AG08395 (cell line): Measurements from ENCODE around the gene SLC6A13.
"Not testable (repeated sequence)": the region's sequence is repeated elsewhere in the genome, so short reads cannot be mapped to it uniquely, and the experiment has no call there.

Experiments used
- DNase-seq: peaks from one replicate; pipeline ENCODE4 v3.0.0; 2012; ENCODE audit warnings: mixed read lengths, low spot score

The SLC6A13 gene

GRCh38 chr12:233615-233968 is 29.0 kb downstream of the SLC6A13 start:
- no peak for DNase-seq

DNA sequence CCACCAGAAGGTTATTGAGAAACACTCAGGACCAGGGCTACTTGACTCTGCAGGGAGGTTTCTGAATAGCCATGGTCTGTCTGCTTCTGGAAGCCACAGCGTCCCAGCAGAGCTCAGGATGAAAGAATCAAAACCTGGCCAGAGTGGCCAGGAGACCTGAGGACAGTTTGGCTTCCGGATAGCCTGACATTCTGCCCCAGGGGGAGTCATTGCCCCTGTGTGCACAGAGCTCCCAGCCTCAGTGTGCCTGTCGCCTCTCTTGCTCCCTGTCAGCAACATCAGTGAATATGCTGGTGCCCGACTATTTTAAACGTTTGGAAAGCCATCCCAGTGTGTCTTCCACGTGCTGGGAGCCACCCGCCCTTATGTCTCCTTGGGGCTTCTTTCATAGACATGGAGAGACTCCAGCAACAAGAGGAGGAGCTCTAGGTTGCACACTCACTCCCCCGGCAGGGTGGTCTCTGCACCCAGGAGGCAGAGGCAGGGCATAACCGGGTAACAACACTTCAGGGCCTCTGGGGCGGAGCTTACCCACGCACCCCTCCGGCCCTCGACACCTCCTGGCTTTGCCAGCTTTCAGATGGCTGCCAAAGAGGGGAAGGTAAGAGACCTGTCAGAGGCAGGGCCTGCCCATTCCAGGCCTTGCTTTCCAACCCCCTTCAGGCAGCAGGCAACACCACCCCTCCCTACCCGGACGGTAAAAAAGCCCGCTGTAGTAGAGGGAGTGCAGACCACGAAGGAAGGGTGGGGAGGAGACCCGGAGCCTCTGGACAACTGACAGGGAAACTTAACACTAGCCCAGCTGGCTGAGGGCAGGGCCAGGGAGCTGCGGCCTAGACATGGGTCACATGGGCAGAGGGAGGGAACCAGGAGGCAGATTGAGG is 29.7 kb downstream of the SLC6A13 start:
- no peak for DNase-seq

- DNase-seq = no peak
Measured at GRCh38 chr12:230925-231671, 31.5 kb downstream of the SLC6A13 start.

GRCh38 chr12:229441-230191 is 33.0 kb downstream of the SLC6A13 start:
- no peak for DNase-seq

DNA sequence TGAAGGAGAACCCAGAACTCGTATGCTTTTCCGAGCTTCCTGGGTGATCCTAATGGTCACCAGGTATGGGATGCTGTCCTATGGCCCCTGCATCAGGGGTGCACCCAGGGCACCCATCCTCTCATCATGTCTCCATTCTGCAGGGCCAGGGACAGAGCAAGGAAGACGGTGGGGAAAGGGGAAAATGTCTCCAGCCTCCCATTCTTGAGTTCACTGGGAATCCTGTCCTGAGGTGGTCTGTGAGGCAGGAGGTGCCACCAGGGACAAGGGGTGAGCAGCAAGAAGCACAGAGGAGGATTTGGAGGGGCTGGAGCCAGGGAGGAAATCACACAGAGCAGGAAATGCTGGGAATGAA is 33.8 kb downstream of the SLC6A13 start:
- no peak for DNase-seq

GRCh38 chr12:227923-228845 is 34.5 kb downstream of the SLC6A13 start:
- no peak for DNase-seq

GRCh38 chr12:227286-227915 is 35.2 kb downstream of the SLC6A13 start:
- DNase-seq = no peak

DNA sequence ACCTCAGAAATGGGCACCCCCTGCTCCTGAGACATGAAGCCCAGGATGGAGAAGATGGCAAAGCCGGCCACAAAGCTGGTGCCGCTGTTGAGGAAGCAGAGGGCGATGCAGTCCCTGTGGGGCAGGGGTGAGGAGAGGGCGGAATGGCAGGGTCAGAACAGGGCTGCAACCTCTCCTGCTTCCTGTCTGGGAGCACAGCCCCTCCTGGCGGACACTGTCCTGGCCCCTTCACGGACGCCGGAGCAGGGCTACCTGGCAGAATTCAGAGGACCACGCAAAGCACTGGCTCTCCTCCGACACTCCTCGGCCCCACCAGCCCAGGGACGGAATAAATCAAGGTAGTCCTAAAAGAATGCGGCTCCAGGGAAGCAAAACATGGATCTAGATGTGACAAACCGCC is 36.2 kb downstream of the SLC6A13 start:
- no peak for DNase-seq

DNA sequence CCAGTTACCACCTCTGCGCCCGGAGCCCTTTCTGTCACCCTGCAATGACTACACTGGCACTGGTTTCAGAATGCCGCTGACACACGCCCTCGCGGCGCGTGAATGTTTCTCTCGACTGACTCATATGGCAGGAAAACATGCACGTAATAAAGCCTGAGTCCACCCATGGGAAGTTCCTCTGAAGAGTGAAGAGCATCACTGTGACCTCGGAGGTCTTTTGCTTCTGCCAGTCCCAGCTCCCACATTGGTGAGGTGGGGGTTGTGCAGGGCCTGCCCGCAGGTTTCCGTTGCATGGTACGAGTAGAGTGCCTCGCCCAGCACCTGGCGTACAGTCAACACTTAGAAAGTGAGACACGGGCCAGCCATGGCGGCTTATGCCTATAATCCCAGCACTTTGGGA is 37.6 kb downstream of the SLC6A13 start:
- no peak for DNase-seq

- no peak for DNase-seq
Measured at GRCh38 chr12:224330-224729, 38.3 kb downstream of the SLC6A13 start.

DNA sequence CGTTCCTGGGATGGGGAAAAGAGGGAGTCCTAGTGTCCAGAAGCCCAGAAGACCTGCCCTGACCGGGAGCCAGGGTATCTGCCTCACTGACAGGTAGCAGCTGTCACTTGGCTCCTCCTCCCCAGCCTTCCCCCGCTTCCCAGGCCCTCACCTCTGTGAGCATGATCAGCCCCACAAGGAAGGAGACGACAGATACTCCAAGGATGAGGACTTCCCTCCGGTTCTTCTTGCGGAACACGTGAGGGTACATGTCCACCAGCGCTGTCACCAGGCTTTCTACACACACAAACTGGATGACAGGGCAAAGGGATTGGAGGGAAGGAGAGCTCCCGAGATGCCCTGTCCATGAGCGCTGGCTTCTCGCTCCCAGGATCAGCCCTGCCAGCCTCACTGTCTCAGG is 38.8 kb downstream of the SLC6A13 start:
- DNase-seq = no peak

DNA sequence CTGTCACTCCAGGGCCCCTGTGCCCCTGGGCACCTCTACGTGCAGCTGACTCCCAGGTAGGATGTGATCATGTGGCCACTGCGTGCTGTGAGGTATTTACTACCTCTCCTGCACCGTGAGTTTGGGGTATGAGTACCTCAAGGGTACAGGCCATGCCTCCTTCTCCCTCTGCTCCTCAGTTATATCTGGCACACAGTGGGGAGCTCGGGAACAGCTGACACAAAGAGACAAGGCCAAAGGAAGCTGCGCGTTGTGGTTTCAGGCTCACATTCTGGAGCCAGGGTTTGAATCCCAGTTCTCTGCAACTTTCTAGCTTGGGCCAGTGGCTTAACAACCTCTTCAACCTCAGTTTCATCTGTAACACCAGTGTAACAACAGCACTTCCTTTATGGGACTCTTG is 40.9 kb downstream of the SLC6A13 start:
- no peak for DNase-seq

- DNase-seq = no peak
Measured at GRCh38 chr12:220946-221550, 41.6 kb downstream of the SLC6A13 start.

DNA sequence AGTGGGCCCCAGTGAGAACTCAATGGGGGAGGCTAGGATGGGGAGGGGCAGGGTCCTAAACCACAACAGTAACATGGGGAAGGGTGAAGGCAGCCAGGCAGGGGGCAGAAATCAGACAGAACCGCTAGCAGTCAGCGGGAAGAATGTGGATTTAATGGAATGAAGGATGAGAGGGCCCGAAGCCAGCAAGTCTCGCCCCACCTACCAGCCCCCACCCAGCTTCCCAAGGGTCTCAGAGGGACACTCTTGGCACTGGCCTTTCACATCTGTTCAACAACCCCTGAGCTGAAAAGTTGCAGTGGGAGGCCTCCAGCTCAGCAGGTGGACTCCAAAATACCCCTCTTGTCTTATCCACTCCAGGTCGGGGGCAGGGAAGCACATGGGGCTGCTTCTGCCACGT is 42.1 kb downstream of the SLC6A13 start:
- no peak for DNase-seq

GRCh38 chr12:219891-220352 is 42.7 kb downstream of the SLC6A13 start:
- DNase-seq = peak; percentile 66

DNA sequence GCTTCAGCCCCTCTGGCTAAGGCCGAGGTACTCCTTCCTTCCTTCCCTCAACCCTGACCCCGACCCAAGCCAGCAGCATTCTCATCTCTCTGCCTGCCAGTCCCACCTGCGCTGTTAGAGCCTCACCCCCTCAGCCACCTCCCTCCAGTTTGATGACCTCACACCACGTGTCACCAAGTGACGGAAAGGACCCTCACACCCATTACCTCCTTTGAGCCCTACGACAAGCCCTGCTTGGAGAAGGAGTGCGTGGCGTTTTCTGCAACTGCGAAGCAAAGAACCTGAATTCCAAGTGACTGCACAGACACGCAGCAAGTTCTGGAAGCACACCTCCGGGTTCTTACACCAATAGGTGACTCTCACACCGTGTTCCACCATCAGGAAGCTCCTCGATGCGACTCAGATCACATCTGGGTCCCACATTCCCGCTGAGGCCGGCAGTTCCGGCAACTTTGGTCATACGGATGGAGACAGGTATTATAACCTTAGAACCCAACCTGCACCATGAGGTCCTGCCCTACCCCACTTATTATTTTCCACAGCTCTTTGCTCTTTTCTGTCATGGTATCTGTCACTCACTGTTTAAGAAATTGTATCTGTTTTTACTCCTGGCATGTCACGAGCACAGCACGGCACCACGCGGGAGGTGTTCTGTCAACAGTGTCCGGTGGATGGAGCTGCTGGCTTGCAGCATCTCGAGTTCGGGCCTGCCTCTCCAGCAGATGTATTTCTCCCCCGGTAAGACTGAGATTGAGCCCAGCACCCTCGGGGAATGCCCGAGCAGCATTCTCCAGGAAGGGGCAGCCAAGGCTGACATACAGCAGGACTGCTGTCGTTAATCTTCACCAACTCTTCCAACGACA is 43.7 kb downstream of the SLC6A13 start:
- no peak for DNase-seq

DNA sequence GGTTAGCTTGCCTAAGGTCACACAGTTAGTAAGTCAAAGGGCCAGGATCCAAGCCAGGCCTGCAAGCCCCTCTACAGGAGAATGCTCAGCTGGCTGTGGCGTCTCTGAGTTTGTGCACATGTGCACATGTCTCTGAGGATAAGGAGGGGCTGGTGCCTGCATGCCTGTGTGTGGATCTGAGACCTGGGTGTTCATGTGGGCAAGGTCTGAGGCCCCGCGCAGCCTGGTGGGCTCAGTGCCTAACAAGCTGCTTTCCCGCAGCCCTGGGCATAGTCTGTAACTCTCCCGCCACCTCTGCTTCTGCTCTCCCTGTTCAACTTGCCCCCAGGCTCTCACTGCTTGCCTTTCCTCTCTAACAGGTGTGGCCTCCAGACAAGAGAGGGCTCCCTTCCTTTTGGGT is 44.4 kb downstream of the SLC6A13 start:
- no peak for DNase-seq

GRCh38 chr12:217029-217428 is 45.6 kb downstream of the SLC6A13 start:
- DNase-seq = not testable (repeated sequence)

DNA sequence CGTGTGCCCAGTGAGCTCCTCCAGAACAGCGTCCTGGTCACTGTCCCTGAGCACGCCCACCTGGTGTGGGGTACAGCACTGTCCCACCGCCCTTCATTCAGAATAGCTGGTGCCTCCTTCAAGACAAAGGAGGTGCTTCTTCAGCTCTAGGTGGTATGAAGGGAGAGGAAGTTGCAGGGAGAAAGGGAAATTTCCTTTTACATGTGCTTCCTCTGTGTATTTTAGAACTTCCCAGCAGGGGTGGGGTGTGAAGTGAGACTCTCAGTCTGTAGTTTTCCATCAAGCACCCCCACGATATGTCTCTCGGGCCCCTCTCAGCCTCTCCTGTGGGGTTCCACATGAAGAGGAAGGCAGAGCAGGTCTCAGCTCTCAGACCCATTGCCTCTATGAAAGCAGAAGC is 47.5 kb downstream of the SLC6A13 start:
- DNase-seq = no peak
